Endodermal cell (in vitro differentiated cells): ENCODE data around the gene DGKB. TPM values are rescaled to one million over a fixed set of nuclear protein-coding genes. Genes with fewer than 3 reads are reported as not detected.

Source experiments
- DNase-seq: peaks from one replicate; pipeline ENCODE4 v3.0.0-alpha.2; 2017
- H3K27ac ChIP-seq: 2 replicates; pipeline ENCODE4 v1.5.1; 2013; ENCODE audit warnings: mild to moderate bottlenecking, low read depth, low read length, moderate library complexity
- H3K27me3 ChIP-seq: 2 replicates; pipeline ENCODE4 v1.6.1; 2013; ENCODE audit warnings: mild to moderate bottlenecking, low read length, moderate library complexity; ENCODE audit not compliant: insufficient read depth, control insufficient read depth, poor library complexity, severe bottlenecking
- H3K36me3 ChIP-seq: 2 replicates; pipeline ENCODE4 v1.7.0; 2013; ENCODE audit warnings: mild to moderate bottlenecking, low read length, moderate library complexity; ENCODE audit not compliant: control insufficient read depth, insufficient read depth
- H3K4me1 ChIP-seq: one replicate; pipeline ENCODE4 v1.7.0; 2013; ENCODE audit warnings: low read length; ENCODE audit not compliant: control insufficient read depth, insufficient read depth
- H3K4me3 ChIP-seq: 2 replicates; pipeline ENCODE4 v1.5.1; 2013; ENCODE audit warnings: mild to moderate bottlenecking, low read length, moderate library complexity
- H3K9ac ChIP-seq: 2 replicates; pipeline ENCODE4 v1.6.1; 2013; ENCODE audit warnings: mild to moderate bottlenecking, low read length, moderate library complexity; ENCODE audit not compliant: poor library complexity, severe bottlenecking; ENCODE audit errors: extremely low read depth
- H3K9me3 ChIP-seq: 2 replicates; pipeline ENCODE4 v1.6.1; 2013; ENCODE audit warnings: mild to moderate bottlenecking, low read length, moderate library complexity; ENCODE audit not compliant: control insufficient read depth
- H3K27ac Mint-ChIP-seq: 2 replicates; pipeline ENCODE4 v1.8.0; 2020; ENCODE audit warnings: mixed read lengths
- H3K27me3 Mint-ChIP-seq: 2 replicates; pipeline ENCODE4 v1.8.0; 2021; ENCODE audit warnings: mild to moderate bottlenecking, mixed read lengths; ENCODE audit not compliant: insufficient read depth
- H3K36me3 Mint-ChIP-seq: 2 replicates; pipeline ENCODE4 v1.8.0; 2020; ENCODE audit warnings: low read depth, mixed read lengths
- H3K4me1 Mint-ChIP-seq: 2 replicates; pipeline ENCODE4 v1.8.0; 2020; ENCODE audit warnings: mixed read lengths
- H3K4me3 Mint-ChIP-seq: 2 replicates; pipeline ENCODE4 v1.8.0; 2020; ENCODE audit warnings: mild to moderate bottlenecking, moderate library complexity, mixed read lengths
- H3K9me3 Mint-ChIP-seq: 2 replicates; pipeline ENCODE4 v1.8.0; 2020; ENCODE audit warnings: mild to moderate bottlenecking, mixed read lengths
- CTCF ChIP-seq: fragments of 200-600 bp; sonication (generic); conservative IDR thresholded peaks from 2 replicates; pipeline ENCODE4 v1.5.0; 2021; ENCODE audit warnings: antibody characterized with exemption, mild to moderate bottlenecking
- WGBS, 2 experiments: methylation state at CpG; one replicate each; pipeline versions ENCODE4 v1.1.5 to v1.1.7; 2013; ENCODE audit warnings: missing lambda C conversion rate in 2 of 2, mixed read lengths in 1 of 2; ENCODE audit not compliant: insufficient coverage in 1 of 2, insufficient read length in 1 of 2; 5-methylcytosine and 5-hydroxymethylcytosine counted together
- total RNA-seq, 2 donors: library from RNA; stranded (reverse); fragmentation: NEBNext Ultra II Directional in 1 of 2; extraction: Animal tissue kit (Norgen Biotek cat#: 25700) in 1 of 2; gene quantifications; 2 replicates in 1 of 2; 3 replicates in 1 of 2; pipeline ENCODE4 v1.2.1, GENCODE V29; 2021

The DGKB gene
- total RNA-seq, 2 donors from 2014 or later = 5.1 to 5.2 TPM

GRCh38 chr7:14096159-14096558 lies 806.4 kb downstream of the DGKB start:
- no peak for TF ChIP-seq CTCF
- Histone ChIP-seq H3K36me3 (no peaks in the 10 kb centered on the region), H3K4me3 (no peak overlapping the region), H3K27ac (no peak overlapping the region), H3K9me3 (no peaks in the 10 kb centered on the region), H3K9ac (no peak overlapping the region), H3K27me3 (no peaks in the 10 kb centered on the region), H3K4me1 (no peaks in the 10 kb centered on the region)
- Mint-ChIP-seq H3K27me3 (no peaks in the 10 kb centered on the region), H3K4me1 (no peaks in the 10 kb centered on the region), H3K27ac (no peak overlapping the region), H3K36me3 (no peaks in the 10 kb centered on the region), H3K9me3 (no peaks in the 10 kb centered on the region), H3K4me3 (no peak overlapping the region)
- no peak for DNase-seq
- 100% methylated on average over 1 of the region's 1 CpG; no CpG with 5 or more reads in 1 of the 2 experiments for WGBS, 2 experiments

- no peaks in the 10 kb centered on the region for H3K4me1 ChIP-seq
- 93 to 95% methylated on average over 4 of the region's 4 CpGs for WGBS, 2 experiments
- TF ChIP-seq CTCF = no peak
Observed at GRCh38 chr7:14095233-14095950, 807.2 kb downstream of the DGKB start.

More at GRCh38 chr7:14095233-14095950, 807.2 kb downstream of the DGKB start:
- no peak for DNase-seq
- no peak overlapping the region for H3K4me3 Mint-ChIP-seq
- no peaks in the 10 kb centered on the region for H3K9me3 Mint-ChIP-seq
- H3K27ac Mint-ChIP-seq = no peak overlapping the region
- no peak overlapping the region for H3K4me3 ChIP-seq
- H3K9ac ChIP-seq = no peak overlapping the region
- no peaks in the 10 kb centered on the region for H3K36me3 ChIP-seq
- no peaks in the 10 kb centered on the region for H3K27me3 Mint-ChIP-seq
- H3K4me1 Mint-ChIP-seq = no peaks in the 10 kb centered on the region
- no peaks in the 10 kb centered on the region for H3K27me3 ChIP-seq
- H3K27ac ChIP-seq = no peak overlapping the region
- no peaks in the 10 kb centered on the region for H3K36me3 Mint-ChIP-seq
- H3K9me3 ChIP-seq = no peaks in the 10 kb centered on the region
